ENCODE data around the gene AP4S1.
"Not testable (repeated sequence)": the region's sequence is repeated elsewhere in the genome, so short reads cannot be mapped to it uniquely, and the experiment has no call there.

The AP4S1 gene

DNA sequence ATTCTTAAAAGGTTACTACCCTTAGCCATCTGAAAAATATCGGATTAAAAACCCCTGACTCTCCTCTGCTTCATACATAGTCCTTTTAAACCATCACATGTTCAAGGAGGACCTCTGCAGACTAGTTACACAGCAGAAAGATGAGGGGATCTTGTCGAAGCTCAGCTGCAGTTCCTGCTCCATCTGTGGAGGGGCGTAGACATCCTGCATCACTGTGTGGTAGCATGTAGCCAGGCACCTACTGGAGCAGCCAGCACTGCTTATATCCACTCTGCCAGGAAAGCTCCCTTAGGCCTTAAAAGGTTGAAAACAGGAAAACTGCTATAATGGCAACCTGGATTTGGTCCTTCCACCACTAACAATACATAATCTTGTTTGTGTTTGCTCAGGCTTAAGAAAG is 58.3 kb downstream of the AP4S1 start:
- no peak for DNase-seq (ENCODE audit: extremely low read depth in 1 of 2, low read depth in 1 of 2)

DNA sequence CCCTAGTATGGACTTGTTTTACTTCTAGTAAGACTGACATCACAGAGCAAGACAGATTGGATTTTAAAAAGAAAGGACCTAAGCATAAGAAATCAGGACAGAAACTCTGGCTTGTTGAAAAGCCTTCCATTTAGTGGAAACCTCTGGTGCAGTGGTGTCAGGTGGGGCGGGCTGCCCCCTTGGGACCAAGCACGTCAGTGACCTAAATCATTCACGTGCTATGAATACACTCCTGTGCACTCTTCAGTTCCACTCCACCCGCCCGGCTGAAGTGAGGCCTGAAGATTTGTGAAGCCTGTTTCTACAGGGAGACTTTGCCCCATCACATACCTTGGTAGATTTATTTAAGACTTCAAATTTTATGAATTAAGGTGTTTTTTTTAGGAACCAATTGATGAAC is 58.9 kb downstream of the AP4S1 start:
- no peak for DNase-seq (ENCODE audit: extremely low read depth in 1 of 2, low read depth in 1 of 2)

DNA sequence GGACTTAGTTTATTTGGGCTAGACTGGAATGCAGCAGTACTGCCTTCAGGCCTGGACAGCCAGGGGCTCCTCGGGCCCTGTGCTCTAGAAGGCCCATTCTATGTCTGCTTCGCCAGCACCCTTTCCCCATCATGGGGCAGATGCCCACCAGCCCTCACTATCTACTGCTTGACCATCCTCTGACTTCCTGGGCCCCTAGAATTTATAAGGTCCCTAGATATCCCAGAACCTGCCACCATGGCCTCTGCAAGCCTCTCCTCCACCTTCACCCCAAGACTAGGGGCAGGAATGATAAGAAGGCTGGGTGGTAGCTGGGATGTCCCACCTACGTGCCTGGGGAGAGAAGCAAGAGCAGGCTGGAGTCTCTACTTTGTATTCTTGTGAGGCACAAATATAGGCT is 59.6 kb downstream of the AP4S1 start:
- DNase-seq (ENCODE audit: extremely low read depth in 1 of 2, low read depth in 1 of 2), result no peak

DNA sequence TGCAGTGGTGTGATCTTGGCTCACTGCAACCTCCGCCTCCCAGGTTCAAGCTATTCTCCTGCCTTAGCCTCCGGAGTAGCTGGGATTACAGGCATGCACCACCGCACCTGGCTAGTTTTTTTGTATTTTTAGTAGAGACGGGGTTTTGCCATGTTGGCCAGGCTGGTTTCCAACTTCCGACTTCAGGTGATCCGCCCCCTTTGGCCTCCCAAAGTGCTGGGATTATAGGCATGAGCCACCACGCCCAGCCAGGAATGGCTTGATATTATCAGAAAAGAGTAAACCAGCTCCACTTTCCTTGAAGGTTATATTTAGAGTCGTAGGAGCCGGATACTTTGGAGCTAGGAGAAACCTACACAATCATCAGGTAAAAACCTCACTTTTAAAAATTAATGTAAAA is 61.0 kb downstream of the AP4S1 start:
- DNase-seq (ENCODE audit: extremely low read depth in 1 of 2, low read depth in 1 of 2), result not testable (repeated sequence)

DNA sequence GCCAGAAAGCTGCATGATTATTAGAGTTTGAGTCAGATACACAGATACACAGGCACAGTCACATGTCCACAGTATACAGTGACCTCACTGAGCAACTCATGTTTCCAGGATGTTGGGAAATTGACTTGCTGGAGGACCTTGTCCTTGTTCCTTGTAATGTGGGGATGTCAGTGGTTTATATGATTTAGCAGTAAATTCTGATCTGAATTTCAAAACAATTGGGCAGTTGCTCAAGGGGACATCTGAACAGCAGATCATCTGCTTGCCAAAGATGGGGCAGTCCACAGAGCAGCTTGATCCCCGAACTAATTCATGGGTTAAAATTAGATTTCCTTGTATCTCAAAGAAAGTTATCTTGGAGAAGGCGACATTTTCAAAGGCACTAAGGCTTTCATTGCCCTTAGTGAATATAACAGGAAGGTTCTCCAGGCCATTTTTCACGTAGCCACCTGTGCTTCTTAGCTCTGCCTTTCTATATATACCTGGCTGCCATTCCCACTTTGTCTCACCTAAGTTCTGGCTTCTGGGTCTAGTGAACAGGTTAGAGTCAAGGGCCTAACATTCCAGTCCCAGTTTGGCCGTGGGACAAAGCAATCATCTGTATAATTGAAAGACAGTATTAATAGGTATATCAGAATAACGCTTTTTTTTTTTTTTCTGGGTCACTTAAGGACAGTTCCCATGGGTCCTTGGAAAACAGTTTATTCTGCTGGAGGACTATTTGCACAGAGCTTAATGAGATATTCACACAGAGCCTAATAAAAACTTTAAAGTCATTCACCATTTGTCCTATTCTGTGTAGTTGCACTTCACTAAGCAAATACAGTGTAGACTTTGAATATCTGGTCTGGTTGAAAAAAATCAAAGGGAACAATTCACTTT is 65.7 kb downstream of the AP4S1 start:
- no peak for DNase-seq (ENCODE audit: extremely low read depth in 1 of 2, low read depth in 1 of 2)

DNA sequence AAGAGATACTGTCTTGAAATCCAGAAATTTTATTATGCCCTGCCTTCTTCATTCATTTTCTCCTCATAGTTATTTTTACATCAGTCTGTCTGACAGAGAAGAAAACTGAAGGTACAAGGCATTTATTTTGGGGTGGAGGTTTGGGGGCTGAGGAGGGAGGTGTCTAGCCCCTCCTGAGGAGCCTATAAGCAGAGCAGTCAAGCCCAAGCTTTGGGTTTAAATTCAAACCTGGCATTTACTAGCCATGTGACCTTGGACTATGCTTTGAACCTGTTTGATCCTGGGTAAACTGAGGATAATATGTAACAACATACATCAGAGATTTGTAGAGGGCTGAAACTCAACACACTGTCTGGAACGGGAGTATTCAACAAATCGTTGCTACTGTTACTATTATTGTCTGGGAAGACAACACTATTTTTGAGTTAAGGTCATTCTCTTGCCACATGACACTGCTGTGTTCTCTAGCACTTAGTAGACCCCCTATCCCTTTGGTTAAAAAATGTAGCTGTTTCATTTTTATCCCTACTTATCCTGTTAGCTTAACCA is 66.8 kb downstream of the AP4S1 start:
- DNase-seq (ENCODE audit: extremely low read depth in 1 of 2, low read depth in 1 of 2), result no peak

DNA sequence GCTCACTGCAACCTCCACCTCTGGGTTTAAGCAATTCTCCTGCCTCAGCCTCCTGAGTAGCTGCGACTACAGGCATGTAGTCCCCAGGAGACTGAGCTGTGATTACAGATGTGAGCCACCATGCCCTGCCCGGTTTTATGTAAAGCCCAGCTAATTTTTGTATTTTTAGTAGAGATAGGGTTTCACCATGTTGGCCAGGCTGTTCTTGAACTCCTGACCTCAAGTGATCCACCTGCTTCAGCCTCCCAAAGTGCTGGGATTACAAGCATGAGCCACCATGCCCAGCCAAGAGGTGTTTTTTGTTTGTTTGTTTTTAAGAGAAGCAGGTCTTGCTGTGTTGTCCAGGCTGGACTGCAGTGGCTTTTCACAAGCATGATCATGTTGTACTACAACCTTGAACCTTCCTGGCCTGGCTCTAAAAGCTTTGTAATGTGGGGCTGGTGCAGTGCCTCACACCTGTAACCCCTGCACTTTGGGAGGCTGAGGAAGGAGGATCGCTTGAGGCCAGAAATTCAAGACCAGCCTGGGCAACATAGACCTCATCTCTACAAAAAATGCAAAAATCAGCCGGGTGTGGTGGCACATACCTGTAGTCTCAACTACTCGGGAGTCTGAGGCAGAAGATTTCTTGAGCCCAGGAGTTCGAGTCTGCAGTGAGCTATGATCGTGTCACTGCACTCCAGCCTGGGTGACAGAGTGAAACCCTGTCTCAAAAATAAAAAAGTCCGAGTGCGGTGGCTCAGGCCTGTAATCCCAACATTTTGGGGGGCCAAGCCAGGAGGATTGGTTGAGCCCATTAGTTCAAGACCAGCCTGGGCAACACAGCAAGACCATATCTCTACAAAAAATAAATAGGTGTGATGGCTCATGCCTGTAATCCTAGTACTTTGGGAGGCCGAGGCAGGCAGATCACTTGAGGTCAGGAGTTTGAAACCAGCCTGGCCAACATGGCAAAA is 68.7 kb downstream of the AP4S1 start:
- DNase-seq (ENCODE audit: extremely low read depth in 1 of 2, low read depth in 1 of 2), result not testable (repeated sequence)

DNA sequence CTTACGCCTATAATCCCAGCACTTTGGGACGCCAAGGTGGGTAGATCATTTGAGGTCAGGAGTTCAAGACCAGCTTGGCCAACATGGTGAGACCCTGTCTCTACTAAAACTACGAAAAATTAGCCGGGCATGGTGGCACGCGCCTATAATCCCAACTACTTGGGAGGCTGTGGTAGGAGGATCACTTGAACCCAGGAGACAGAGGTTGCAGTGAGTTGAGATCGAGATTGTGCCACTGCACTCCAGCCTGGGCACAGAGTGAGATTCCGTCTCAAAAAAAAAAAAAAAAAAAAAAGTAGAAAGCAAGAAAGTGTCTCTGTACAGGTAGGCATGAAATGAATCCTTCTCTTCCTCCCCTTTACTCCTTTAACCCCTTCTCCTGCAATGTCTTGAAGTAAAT is 70.4 kb downstream of the AP4S1 start:
- DNase-seq (ENCODE audit: extremely low read depth in 1 of 2, low read depth in 1 of 2), result not testable (repeated sequence)

DNA sequence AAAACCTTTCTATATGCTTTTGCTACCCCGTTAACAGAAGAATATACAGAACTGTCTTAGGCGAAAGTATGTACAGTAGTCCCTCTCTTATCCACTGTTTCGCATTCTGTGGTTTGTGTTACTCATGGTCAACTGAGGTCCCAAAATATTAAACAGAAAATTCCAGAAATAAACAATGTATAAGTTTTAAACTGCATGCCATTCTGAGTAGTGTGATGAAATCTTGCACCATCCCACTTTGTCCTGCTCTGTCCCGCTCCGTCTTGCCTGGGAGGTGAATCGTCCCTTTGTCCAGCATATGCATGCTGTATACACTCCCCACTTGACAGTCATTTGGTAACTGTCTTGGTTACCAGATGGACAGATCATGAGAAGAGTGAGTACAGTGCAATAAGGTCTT is 70.8 kb downstream of the AP4S1 start:
- DNase-seq (ENCODE audit: extremely low read depth in 1 of 2, low read depth in 1 of 2), result no peak

DNA sequence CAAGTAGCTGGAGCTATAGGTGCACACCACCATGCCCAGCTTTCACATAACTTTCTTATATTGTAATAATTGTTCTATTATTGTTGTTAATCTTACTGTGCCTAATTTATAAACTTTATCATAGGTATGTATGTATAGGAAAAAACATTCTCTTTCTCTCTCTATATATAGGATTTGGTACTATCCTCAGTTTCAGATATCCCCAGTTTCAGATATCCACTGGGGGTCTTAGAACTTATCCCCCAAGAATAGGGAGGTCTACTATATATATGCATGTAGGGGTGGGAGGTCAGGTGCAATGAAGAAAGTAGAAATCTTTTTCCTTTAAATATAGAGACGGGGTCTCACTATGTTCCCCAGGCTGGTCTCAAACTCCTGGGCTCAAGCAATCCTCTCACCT is 71.6 kb downstream of the AP4S1 start:
- DNase-seq (ENCODE audit: extremely low read depth in 1 of 2, low read depth in 1 of 2), result no peak

DNA sequence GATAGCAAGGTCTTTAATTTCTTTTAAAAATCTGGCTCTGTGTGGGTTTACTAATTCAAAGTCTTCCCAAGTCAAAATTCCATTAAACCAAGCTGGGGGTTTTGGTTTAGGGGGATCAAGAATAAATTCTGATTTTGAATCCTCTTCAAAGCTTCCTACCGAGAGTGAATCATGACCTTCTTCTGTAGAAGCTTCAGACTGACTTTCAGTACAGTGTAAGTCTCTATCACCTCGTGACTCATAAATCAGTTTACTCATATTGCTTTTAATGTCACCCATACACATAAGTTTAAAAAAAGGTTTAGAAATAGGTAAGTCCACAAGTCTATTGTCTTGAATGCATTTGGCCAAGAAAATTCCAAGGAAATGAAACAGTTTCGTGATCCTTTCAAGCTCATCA is 81.3 kb downstream of the AP4S1 start:
- DNase-seq (ENCODE audit: extremely low read depth in 1 of 2, low read depth in 1 of 2), result no peak

DNA sequence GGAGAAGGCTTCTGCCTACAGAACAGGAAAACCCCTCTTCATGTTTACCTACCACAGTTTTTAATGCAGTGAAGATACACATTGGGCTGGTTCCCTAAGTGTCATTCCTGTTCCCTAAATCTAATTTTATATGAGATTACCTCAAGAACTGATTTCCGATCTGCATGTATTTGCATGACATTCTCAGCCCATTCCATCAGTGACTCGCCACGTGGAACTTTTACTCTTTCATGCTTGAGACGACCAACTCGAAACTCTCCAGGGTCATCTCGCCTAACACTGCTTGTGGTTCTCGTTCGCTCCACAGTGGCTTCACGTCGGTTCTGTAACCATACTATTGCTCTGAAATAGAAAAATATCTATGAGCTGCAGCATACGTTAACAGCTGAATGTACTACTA is 83.8 kb downstream of the AP4S1 start:
- no peak for DNase-seq (ENCODE audit: extremely low read depth in 1 of 2, low read depth in 1 of 2)

DNA sequence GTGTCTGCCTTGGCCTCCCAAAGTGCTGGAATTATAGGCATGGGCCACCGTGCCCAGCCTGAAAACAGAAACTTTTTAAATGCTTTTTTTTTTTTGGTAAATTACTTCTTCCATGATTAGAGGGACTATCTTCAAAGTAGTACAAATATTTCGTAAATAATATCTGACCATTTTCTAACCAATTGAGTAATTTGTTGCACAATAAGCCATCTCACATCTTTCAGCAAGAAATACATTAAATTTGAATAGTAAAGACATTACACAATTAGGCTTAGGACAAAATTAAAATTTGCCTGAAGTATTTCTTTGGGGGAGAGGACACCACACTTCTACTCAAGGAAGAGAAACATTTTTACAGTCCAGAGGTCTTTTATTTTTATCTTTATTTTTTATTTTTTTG is 85.4 kb downstream of the AP4S1 start:
- DNase-seq (ENCODE audit: extremely low read depth in 1 of 2, low read depth in 1 of 2), result no peak

DNA sequence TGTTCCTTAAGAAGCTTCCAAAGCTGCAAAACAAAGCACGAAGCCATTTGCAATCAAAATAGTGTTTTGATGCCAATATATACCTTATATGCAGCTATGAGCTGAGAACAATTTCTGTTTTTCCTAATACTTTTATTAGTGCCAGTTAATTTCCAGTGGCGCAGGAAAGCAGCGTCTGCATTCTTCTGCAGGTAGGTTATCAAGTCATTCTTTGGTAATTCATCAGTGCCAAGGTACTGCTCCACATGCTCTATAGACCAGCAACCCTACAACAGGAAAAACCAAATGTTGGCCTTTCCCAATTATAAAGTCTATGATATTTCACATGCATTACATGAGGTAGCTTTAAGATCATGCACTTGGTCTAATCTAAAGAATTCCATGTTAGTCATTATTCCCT is 88.3 kb downstream of the AP4S1 start:
- no peak for DNase-seq (ENCODE audit: extremely low read depth in 1 of 2, low read depth in 1 of 2)

DNA sequence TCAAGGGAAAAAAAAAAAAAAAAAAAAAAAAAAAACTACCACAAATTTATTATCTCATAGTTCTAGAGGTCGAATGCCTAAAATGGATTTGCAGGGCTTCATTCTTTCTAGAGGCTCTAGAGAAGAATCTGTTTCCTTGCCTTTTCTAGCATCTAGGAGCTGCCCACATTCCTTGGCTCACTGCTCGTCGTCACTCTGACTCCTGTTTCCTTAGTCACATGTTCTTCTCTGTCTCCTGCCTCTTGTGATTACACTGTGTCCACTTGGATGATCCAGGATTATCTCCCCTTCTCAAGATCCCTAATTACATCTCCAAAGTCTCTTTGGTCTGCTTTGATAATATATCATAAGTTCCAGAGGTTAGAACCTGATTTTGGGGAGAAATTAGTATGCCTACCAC is 93.4 kb downstream of the AP4S1 start:
- no peak for DNase-seq (ENCODE audit: extremely low read depth in 1 of 2, low read depth in 1 of 2)

DNA sequence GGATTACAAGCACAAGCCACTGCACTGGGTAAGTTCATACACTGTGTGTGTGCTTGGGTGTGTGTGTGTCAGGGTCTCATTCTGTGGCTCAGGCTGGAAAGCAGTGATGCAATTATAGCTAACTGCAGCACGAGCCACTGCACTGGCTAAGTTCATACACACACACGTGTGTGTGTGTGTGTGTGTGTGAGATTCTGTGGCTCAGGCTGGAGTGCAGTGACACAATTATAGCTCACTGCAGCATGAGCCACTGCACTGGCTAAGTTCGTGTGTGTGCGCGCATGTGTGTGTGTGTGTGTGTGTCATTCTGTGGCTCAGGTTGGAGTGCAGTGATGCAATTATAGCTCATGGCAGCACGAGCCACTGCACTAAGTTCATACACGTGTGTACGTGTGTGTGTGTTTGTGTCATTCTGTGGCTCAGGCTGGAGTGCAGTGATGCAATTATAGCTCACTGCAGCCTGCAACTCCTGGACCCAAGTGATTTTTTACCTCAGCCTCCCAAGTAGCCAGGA is 96.7 kb downstream of the AP4S1 start:
- no peak for DNase-seq (ENCODE audit: extremely low read depth in 1 of 2, low read depth in 1 of 2)

DNA sequence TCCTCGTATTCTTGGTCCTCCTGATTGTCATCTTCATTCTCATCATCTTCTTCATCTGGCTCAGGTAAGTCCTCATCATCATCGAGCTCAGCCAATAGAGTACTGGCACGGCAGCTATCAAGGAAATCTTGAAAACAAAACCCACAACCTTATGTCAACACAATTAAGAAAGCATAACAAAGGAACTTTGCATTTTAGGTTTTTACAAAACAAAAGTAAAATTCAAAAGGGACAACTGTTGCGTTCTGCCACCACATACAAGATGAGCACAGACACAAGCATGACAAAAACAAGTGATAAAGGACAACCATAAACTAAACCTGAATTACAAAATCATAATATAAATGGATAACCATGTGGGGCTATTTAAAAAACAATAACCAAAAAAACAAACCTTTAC is 97.5 kb downstream of the AP4S1 start:
- DNase-seq (ENCODE audit: extremely low read depth in 1 of 2, low read depth in 1 of 2), result no peak

DNA sequence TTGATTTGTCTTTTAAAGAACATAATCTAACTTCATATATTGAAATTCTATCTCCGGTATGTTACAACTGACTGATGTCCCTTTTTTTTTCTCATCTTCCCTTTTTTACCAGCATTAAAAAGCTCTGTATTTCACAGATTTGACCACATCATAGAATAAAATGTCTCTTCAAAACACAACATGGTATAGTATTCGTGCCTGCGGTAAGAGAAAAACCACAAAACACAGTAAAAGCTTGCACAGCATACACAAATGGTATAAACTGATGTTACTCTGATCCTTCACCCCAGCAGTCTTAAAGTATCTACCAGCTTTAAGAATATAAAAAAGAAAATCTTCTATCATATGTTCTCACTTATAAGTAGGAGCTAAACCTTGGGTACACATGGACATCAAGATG is 98.7 kb downstream of the AP4S1 start:
- no peak for DNase-seq (ENCODE audit: extremely low read depth in 1 of 2, low read depth in 1 of 2)

DNA sequence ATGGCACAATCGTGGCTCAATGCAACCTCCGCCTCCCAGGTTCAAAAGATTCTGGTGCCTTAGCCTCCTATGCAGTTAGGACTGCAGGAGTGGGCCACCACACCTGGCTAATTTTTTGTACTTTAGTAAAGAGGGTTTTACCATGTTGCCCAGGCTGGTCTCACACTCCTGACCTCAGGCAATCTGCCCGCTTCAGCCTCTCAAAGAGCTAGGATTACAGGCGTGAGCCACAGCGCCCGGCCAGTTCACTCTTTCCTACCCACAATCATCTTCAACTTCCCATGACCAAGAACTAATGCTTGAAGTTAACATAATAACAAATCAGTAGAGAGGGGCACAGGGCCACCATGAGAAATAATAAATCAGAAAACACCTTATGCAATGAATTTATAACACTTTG is 99.8 kb downstream of the AP4S1 start:
- DNase-seq (ENCODE audit: extremely low read depth in 1 of 2, low read depth in 1 of 2), result no peak

DNA sequence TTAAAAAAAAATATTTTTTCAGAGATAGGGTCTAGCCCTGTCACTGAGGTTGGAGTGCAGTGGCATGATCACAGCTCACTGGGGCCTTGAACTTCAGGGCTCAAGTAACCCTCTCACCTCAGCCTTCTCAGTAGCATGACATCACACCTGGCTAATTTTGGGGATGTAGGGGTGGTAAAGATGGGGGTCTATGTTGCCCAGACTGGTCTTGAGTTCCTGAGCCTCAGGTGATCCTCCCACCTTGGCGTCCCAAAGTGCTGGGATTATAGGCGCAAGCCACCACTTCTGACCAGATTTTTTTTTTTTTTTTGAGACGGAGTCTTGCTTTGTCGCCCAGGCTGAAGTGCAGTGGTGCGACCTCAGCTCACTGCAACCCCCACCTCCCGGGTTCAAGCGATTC is 101.2 kb downstream of the AP4S1 start:
- no peak for DNase-seq (ENCODE audit: extremely low read depth in 1 of 2, low read depth in 1 of 2)

DNA sequence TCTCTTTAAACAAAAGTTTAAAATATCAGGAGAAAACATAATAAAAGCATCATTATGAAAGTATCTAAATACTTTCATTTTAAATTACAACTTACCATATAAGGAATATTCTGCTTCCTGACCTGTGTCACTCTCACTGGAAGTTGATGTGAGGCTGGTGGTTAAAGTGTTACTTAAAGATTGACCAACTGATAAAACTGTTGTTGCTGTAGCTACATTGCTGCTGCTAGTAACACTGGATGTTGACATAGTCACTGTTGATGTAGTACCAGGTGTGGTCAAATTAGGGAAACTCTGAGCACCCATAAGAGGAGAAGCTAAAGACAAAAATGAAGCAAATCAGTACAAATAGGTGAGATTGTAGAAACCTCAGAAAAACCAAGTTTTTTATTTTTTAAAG is 102.2 kb downstream of the AP4S1 start:
- DNase-seq (ENCODE audit: extremely low read depth in 1 of 2, low read depth in 1 of 2), result no peak
